HCT116 (cell line): ENCODE data around the gene MAP3K5.

Experiments used
- EGR1 ChIP-seq: IDR thresholded peaks from 2 replicates; pipeline ENCODE4 v1.6.1; 2012; ENCODE audit warnings: low read depth
- EZH2 ChIP-seq: fragments of 200-600 bp; sonication (generic); IDR thresholded peaks from 2 replicates; pipeline ENCODE4 v1.6.1; 2017; ENCODE audit warnings: antibody characterized with exemption, mixed run types
- JUND ChIP-seq: IDR thresholded peaks from 2 replicates; pipeline ENCODE4 v1.6.1; 2012
- POLR2A ChIP-seq: IDR thresholded peaks from 2 replicates; pipeline ENCODE4 v1.7.0; 2011; ENCODE audit warnings: borderline replicate concordance; ENCODE audit not compliant: insufficient read depth, insufficient read length; ENCODE audit errors: extremely low read depth
- RAD21 ChIP-seq: IDR thresholded peaks from 2 replicates; pipeline ENCODE4 v1.6.1; 2012; ENCODE audit warnings: low read depth, mild to moderate bottlenecking
- REST ChIP-seq: IDR thresholded peaks from 2 replicates; pipeline ENCODE4 v1.6.1; 2012; ENCODE audit warnings: low read depth
- YY1 ChIP-seq: IDR thresholded peaks from 2 replicates; pipeline ENCODE4 v1.6.1; 2011; ENCODE audit warnings: low read length, low read depth, moderate library complexity, mild to moderate bottlenecking; ENCODE audit not compliant: insufficient replicate concordance; ENCODE audit errors: extremely low read depth
- ZNF274 ChIP-seq: fragments of 200-500 bp; sonication (Bioruptor generic); IDR thresholded peaks from 2 replicates; pipeline ENCODE4 v1.6.1; 2014; ENCODE audit warnings: mild to moderate bottlenecking, low read depth, low read length, inconsistent platforms
- TF ChIP-seq, protein P1 (sequence below): IDR thresholded peaks from 2 replicates; pipeline ENCODE4 v1.6.1; 2011; ENCODE audit warnings: mild to moderate bottlenecking, low read length, moderate library complexity; ENCODE audit not compliant: insufficient replicate concordance; ENCODE audit errors: extremely low read depth
- TF ChIP-seq, protein P2 (sequence below), 3 experiments: fragments of 200-600 bp in 1 of 3; sonication (generic) in 1 of 3; IDR thresholded peaks in 2 of 3; conservative IDR thresholded peaks in 1 of 3; 2 replicates each; pipeline ENCODE4 v1.5.1; 2012 to 2017; ENCODE audit warnings: low read depth in 2 of 3, low read length in 2 of 3, antibody characterized with exemption in 1 of 3, borderline replicate concordance in 1 of 3, control low read depth in 1 of 3, mild to moderate bottlenecking in 1 of 3, mixed read lengths in 1 of 3, mixed run types in 1 of 3, moderate library complexity in 1 of 3; ENCODE audit not compliant: insufficient read depth in 1 of 3

- TF ChIP-seq ZNF274 (no peak), POLR2A (no peak), EGR1 (no peak), YY1 (no peak), EZH2 (no peak), JUND (no peak), RAD21 (no peak), REST (no peak)
- TF ChIP-seq, protein P1, sequence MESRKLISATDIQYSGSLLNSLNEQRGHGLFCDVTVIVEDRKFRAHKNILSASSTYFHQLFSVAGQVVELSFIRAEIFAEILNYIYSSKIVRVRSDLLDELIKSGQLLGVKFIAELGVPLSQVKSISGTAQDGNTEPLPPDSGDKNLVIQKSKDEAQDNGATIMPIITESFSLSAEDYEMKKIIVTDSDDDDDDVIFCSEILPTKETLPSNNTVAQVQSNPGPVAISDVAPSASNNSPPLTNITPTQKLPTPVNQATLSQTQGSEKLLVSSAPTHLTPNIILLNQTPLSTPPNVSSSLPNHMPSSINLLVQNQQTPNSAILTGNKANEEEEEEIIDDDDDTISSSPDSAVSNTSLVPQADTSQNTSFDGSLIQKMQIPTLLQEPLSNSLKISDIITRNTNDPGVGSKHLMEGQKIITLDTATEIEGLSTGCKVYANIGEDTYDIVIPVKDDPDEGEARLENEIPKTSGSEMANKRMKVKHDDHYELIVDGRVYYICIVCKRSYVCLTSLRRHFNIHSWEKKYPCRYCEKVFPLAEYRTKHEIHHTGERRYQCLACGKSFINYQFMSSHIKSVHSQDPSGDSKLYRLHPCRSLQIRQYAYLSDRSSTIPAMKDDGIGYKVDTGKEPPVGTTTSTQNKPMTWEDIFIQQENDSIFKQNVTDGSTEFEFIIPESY: no peak
- TF ChIP-seq, protein P2, sequence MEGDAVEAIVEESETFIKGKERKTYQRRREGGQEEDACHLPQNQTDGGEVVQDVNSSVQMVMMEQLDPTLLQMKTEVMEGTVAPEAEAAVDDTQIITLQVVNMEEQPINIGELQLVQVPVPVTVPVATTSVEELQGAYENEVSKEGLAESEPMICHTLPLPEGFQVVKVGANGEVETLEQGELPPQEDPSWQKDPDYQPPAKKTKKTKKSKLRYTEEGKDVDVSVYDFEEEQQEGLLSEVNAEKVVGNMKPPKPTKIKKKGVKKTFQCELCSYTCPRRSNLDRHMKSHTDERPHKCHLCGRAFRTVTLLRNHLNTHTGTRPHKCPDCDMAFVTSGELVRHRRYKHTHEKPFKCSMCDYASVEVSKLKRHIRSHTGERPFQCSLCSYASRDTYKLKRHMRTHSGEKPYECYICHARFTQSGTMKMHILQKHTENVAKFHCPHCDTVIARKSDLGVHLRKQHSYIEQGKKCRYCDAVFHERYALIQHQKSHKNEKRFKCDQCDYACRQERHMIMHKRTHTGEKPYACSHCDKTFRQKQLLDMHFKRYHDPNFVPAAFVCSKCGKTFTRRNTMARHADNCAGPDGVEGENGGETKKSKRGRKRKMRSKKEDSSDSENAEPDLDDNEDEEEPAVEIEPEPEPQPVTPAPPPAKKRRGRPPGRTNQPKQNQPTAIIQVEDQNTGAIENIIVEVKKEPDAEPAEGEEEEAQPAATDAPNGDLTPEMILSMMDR (IDR thresholded peaks at IDR 0.05 in 2 of 3, conservative IDR thresholded peaks at IDR 0.05 in 1 of 3; ENCODE audit: borderline replicate concordance in 1 of 3, insufficient read depth in 1 of 3, low read depth in 2 of 3, low read length in 2 of 3): no peak
These were observed 265.3 kb downstream of the MAP3K5 start for GRCh38 chr6:136526937-136527336.
